Mesodermal cell (in vitro differentiated cells): Measurements from ENCODE around the gene SEMA3G.

Experiments used
- H3K27ac ChIP-seq: 2 replicates; pipeline ENCODE4 v1.7.0; 2013; ENCODE audit warnings: mild to moderate bottlenecking, low read depth, low read length, moderate library complexity; ENCODE audit not compliant: severe bottlenecking
- H3K36me3 ChIP-seq: 2 replicates; pipeline ENCODE4 v1.7.1; 2013; ENCODE audit warnings: mild to moderate bottlenecking, low read length, moderate library complexity; ENCODE audit not compliant: control insufficient read depth, insufficient read depth
- H3K4me1 ChIP-seq: one replicate; pipeline ENCODE4 v1.7.1; 2013; ENCODE audit warnings: mild to moderate bottlenecking, low read length; ENCODE audit not compliant: insufficient read depth, control insufficient read depth, poor library complexity, severe bottlenecking
- H3K4me3 ChIP-seq: 2 replicates; pipeline ENCODE4 v1.7.0; 2013; ENCODE audit warnings: low read length, control low read depth, mild to moderate bottlenecking; ENCODE audit not compliant: insufficient read depth, poor library complexity, severe bottlenecking; ENCODE audit errors: extremely low read depth
- H3K9me3 ChIP-seq: 2 replicates; pipeline ENCODE4 v1.7.1; 2013; ENCODE audit warnings: mild to moderate bottlenecking, low read length, moderate library complexity; ENCODE audit not compliant: control insufficient read depth
- WGBS, 2 experiments: methylation state at CpG; one replicate each; pipeline ENCODE4 v1.1.5; 2013; ENCODE audit warnings: missing lambda C conversion rate in 2 of 2; ENCODE audit not compliant: insufficient coverage in 2 of 2; 5-methylcytosine and 5-hydroxymethylcytosine counted together

SEMA3G gene

GRCh38 chr3:52435246-52436101 is 9.4 kb downstream of the SEMA3G start:
- Histone ChIP-seq H3K4me1 (peaks cover 5% of the 10 kb centered on the region), H3K36me3 (no peaks in the 10 kb centered on the region), H3K9me3 (no peaks in the 10 kb centered on the region), H3K4me3 (no peak overlapping the region), H3K27ac (no peak overlapping the region)
- 96 to 97% methylated on average over 25 to 30 of the region's 32 CpGs for WGBS, 2 experiments

DNA sequence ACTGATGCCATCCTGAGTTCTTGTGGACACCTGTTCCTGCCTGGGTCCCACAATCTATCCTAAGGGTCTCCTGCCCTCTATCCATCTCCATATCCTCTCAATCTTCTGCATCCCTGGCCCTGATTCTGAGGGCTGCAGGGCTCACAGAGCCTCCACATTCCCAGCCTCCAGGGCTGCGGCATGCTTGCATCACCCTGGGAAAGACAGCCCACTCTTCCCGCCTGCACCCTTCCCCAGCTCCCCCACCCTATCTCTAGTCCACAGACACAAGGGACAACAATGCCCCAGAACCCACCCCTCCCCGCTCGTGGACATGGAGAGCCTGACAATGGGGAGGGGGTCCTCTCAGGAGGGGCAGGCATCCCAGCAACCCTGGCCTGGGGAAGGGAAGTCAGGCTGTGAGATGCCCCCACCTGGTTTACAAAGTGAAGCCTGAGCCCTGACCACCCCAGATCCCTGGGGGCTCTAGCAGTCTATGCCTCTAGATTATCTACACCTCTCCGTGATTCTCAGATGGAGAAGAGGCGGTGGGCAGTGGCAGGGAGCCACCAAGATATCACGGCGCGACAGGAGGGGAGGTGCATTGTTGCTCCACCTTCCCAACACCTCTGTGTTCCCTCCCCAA is 10.3 kb downstream of the SEMA3G start:
- Histone ChIP-seq H3K4me1 (peaks cover 12% of the 10 kb centered on the region), H3K36me3 (no peaks in the 10 kb centered on the region), H3K9me3 (no peaks in the 10 kb centered on the region), H3K4me3 (no peak overlapping the region), H3K27ac (peak overlapping the region; percentile 26)
- WGBS, 2 experiments = 90 to 100% methylated on average over 2 to 8 of the region's 9 CpGs

DNA sequence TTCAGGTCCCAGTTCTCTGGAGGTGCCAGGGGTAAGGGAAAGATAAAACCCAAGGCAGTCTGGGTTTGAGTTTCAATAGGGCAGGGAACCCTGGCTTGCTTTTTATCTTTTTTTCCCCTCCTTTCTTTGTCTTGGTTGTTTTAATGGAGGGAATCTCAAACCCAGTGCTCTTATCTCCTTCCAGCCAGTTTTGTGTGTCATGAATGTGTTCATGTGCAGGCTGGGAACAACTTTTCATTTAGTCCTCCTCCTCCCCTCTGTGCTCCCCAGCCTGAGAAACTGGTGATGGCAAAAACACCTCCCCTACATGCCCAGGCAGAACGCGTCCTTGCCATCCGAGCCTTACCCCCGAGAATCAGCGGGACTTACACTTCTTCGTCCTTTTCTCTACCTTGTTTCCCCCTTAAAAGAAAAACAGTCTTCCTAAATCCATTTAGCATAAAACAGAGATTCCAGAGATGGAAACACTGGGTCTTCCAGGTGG is 10.9 kb downstream of the SEMA3G start:
- Histone ChIP-seq H3K9me3 (no peaks in the 10 kb centered on the region), H3K4me1 (peaks cover 18% of the 10 kb centered on the region), H3K36me3 (no peaks in the 10 kb centered on the region), H3K27ac (peak overlapping the region; percentile 26), H3K4me3 (no peak overlapping the region)
- whole genome bisulfite sequencing, 2 experiments = 96 to 100% methylated on average over 6 of the region's 6 CpGs

DNA sequence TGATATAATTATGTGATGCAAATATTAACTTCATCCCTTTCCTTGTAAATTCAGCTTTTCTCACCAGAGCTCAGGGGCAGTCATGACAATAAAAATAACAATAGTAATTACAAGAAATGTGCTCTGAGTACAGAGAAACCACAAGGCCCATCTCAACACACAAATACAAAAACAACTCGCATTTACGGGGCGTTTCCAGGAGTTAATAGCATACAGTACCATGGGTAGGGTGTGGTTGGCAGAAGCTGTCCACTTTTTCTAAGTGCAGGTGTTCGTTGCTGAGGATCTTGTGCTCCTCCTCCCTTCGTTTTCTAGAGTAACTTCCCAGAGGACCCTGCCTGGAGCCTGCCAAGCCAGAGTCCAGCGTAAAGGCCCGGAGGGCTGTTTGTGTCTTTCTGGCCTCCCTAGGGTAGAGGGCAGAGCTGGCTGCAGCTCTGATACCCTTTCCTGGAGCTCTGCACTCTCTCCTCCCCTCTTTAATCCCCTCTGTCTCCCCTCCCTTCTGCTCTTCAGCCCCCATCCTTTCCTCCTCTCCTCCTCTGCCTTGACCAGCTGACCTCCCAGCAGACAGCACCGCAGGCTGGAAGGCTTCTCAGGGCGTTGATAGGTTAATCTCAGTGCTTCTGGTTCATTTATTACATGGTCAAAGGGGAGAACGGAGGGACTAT is 11.4 kb downstream of the SEMA3G start:
- Histone ChIP-seq H3K4me1 (peaks cover 20% of the 10 kb centered on the region), H3K9me3 (no peaks in the 10 kb centered on the region), H3K4me3 (no peak overlapping the region), H3K36me3 (no peaks in the 10 kb centered on the region), H3K27ac (peak overlapping the region; percentile 26)
- 77 to 97% methylated on average over 6 to 7 of the region's 10 CpGs for WGBS, 2 experiments

- Histone ChIP-seq H3K27ac (no peak overlapping the region), H3K36me3 (no peaks in the 10 kb centered on the region), H3K9me3 (no peaks in the 10 kb centered on the region), H3K4me1 (peaks cover 20% of the 10 kb centered on the region), H3K4me3 (no peak overlapping the region)
- 79 to 80% methylated on average over 2 of the region's 4 CpGs for WGBS, 2 experiments
Observed at GRCh38 chr3:52432691-52433141, 12.2 kb downstream of the SEMA3G start.

GRCh38 chr3:52432225-52432624 is 12.7 kb downstream of the SEMA3G start:
- Histone ChIP-seq H3K36me3 (no peaks in the 10 kb centered on the region), H3K27ac (no peak overlapping the region), H3K4me1 (peaks cover 20% of the 10 kb centered on the region), H3K4me3 (no peak overlapping the region), H3K9me3 (no peaks in the 10 kb centered on the region)
- WGBS, 2 experiments = 71 to 80% methylated on average over 2 of the region's 6 CpGs

- WGBS, 2 experiments = 86 to 92% methylated on average over 9 of the region's 10 CpGs
- Histone ChIP-seq H3K36me3 (no peaks in the 10 kb centered on the region), H3K9me3 (no peaks in the 10 kb centered on the region), H3K4me3 (no peak overlapping the region), H3K4me1 (peaks cover 20% of the 10 kb centered on the region), H3K27ac (no peak overlapping the region)
Observed at GRCh38 chr3:52431459-52432223, 13.3 kb downstream of the SEMA3G start.

GRCh38 chr3:52430416-52430810 is 14.5 kb downstream of the SEMA3G start:
- no peak overlapping the region for H3K4me3 ChIP-seq
- no peaks in the 10 kb centered on the region for H3K9me3 ChIP-seq
- WGBS, 2 experiments = 90 to 98% methylated on average over 2 to 8 of the region's 9 CpGs
- H3K36me3 ChIP-seq = no peaks in the 10 kb centered on the region
- H3K4me1 ChIP-seq = peaks cover 17% of the 10 kb centered on the region
- H3K27ac ChIP-seq = peak overlapping the region; percentile 71

GRCh38 chr3:52429779-52430415 is 15.0 kb downstream of the SEMA3G start:
- WGBS, 2 experiments = 94 to 95% methylated on average over 4 to 5 of the region's 7 CpGs
- no peaks in the 10 kb centered on the region for H3K9me3 ChIP-seq
- peak overlapping the region; percentile 81 for H3K27ac ChIP-seq
- H3K36me3 ChIP-seq = no peaks in the 10 kb centered on the region
- peaks cover 17% of the 10 kb centered on the region for H3K4me1 ChIP-seq
- H3K4me3 ChIP-seq = no peak overlapping the region

- 69 to 80% methylated on average over 2 of the region's 3 CpGs for WGBS, 2 experiments
- no peaks in the 10 kb centered on the region for H3K9me3 ChIP-seq
- H3K4me1 ChIP-seq = peaks cover 17% of the 10 kb centered on the region
- no peak overlapping the region for H3K4me3 ChIP-seq
- no peaks in the 10 kb centered on the region for H3K36me3 ChIP-seq
- H3K27ac ChIP-seq = peak overlapping the region; percentile 81
Observed at GRCh38 chr3:52429031-52429430, 15.9 kb downstream of the SEMA3G start.
